Pons (tissue), 1 donor: ENCODE results near the gene MCM3AP.

Source experiments
- DNase-seq: peaks from one replicate; pipeline ENCODE4 v3.0.0-alpha.2; 2016; ENCODE audit warnings: low spot score

Gene MCM3AP

GRCh38 chr21:46285206-46285661 lies at the start of gene MCM3AP:
Gene MCM3AP (minus strand): TSS chr21:46285611. CDS start chr21:46285286, 325 bp downstream.
- DNase-seq: no peak

GRCh38 chr21:46334351-46335140 lies 49.1 kb upstream of the MCM3AP start:
- DNase-seq: no peak

DNA sequence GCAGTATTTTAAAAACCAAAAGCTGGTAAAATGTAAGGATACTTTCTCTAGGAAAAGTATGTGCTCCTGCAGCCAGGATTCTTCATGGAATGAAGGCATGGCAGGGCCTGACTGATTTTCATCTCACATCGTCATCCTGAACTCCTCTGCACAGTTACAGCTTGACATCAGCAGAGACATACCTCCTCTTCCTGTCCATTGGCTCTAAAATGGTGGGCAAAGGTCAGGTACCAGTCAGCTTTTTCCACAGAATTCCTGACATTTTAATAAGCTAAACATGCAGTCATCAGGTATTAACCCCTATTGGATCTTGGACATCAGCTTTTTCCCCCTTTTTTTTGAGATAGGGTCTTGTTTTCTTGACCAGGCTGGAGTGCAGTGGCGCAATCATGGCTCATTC lies 44.4 kb upstream of the MCM3AP start:
- no peak for DNase-seq

DNA sequence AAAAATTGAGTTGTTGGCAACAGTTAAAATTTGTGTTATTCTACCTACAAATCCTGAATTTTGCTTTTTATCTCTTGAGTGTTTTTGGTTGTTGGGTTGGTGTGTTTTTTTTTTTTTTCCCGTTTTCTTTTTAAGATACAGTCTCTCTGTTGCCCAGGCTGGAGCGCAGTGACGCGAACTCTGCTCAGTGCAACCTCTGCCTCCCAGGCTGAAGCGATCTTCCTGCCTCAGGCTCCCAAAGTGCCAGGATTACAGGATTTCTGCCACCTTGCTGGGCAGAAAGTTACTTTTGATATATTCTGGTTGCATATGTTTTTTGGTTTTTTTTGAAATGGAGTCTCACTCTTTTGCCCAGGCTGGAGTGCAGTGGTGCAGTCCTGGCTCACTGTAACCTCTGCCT lies 42.7 kb upstream of the MCM3AP start:
- no peak for DNase-seq

- no peak for DNase-seq
These were observed 42.3 kb upstream of the MCM3AP start for GRCh38 chr21:46327711-46328110.

DNA sequence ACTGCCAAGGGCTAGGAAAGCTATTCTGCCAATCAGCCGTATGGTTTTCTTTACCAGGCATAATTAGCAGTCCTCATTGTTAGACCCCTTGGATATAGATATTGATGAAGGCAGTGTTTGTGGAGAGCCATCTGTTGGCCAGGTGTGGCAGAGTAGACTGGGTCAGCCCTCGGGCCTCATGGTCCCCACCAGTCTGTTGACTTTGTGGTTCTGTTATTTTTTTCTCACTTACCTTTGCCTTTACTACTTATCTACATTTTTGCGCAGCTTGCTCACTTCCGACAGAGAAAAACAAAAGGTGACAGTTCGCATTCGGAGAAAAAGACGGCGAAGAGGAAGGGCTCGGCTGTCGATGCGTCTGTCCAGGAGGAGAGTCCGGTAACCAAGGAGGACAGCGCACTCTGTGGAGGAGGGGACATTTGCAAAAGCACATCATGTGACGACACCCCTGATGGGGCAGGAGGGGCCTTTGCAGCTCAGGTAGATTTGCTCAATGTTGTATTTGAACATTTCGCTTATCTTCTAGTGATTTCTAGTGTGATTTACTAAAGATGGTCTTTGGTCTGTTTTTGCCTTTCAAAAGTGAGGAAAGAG lies 40.8 kb upstream of the MCM3AP start:
- no peak for DNase-seq

DNA sequence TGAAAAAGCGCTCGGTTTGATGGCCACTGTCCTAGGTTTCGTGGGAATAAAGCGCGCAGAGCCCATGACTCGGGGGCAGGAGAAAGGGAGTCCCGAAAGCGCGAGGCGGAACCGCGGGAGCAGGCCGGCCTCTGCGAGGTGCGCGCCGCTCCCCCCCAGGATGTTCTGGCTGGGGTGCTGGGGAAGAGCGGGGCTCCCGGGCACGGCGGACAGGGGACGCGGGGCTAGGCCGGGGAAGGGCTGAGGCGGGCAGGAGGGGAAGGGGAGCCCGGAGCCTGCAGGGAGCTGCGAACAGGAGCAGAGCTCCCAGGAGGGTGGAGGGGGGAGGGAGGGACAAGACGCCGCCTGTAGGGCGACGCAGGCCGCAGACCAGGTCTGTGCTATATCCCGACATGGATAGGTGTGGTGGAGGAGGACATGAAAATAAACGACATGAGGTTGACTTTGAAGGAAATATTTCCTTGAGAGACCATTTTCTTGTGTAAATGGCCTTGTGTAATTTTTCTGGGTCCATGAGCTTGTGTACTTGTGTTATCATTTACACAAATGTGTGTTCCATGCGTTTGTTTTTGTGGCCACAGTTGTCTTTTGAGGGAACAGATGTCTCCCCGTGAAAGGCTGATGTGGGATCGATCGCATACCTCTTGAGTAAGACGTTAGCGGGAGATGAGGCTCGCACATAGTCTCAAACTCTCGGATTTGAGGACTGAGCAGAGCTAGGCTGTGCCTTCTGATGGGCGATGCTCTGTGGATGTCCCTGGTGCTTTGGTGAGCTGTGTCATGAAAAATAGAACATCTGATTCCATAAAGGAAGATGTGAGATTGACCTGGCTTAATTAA lies 39.9 kb upstream of the MCM3AP start:
- DNase-seq: peak; percentile 25

DNA sequence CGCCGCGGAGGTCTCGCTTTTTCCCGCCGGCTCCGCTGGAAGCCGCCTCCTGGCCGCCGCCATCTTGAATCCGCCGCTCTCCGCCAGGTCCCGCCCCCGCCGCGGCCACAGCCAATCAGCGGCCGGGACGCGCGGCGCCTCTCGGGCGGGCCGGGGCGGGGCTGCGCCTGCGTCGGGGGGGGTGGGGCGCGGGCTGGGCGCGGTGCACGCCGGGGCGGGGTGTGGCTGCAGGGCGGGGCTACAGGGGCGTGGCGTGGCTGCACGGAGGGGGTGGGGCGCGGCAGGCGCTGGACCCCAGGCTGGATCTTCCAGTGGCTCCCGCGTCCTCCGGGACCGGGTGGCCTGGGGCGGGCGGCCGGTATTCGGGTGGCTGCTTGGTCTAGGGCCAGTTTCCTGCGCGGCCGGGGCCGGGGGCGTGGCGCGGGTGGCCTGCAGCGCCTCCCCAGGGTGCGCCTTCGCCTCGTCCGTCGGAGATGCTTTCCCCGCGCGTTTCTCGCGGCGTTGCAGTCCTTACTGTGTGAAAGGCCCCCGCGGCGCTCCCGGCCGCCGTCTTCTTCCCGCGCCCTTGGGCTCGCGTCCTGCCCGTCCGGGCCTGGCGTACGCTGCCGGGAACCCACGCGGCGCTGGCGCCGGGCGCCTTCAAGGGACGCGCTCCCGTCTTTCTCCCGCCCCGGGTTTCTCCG lies 39.1 kb upstream of the MCM3AP start:
- DNase-seq: peak; percentile 60

GRCh38 chr21:46323710-46324389 lies 38.4 kb upstream of the MCM3AP start, which contains the start of the genes C21orf58 and PCNT:
Gene C21orf58 (minus strand): TSS chr21:46323870. CDS start chr21:46322738, 1,132 bp downstream.
Gene PCNT (plus strand): TSS chr21:46324156. CDS start chr21:46324229, 73 bp downstream.
- peak; percentile 94 for DNase-seq

- DNase-seq: peak; percentile 7
These were observed 37.9 kb upstream of the MCM3AP start for GRCh38 chr21:46323227-46323709.

DNA sequence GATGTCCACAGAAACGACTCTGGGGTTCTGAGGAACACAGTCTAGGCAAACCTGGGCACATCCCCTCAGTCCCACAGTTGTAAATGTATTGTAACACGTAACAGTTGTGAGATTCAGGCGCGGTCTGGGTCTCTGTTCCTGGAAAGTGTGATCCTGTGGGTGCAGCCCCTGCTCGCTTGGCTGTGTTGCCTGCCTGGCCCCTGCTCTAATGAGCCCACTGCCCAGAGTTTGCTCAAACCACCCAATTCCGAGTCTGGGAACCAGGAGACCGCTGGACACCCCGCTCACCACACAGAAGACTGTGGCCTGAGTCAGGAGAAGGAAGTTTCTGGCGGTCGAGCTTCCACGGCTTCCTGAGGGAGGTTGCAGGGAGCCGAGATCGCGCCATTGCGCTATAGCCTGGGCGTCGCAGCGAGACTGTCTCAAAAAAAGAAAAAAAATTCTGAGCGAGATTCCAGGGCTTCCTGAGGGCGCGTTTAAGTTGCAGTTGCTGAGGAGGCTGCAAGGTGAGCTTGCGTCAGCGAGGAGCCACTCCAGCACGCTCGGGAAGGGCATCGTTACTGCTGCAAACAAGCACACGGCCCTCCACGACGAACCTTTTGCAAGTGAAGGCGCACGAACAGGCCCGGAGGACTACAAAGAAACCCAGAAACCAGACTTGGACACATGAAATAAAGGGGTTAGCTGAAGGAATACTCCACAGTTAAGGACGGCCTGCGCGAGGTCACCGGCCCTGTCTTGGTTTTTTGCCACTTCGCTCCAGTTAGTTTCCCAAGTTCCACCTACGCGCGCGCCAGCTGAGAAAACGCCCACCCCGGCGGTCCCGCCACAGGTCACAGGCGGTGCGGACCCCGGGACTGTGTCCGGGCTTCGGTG lies 37.2 kb upstream of the MCM3AP start:
- no peak for DNase-seq

DNA sequence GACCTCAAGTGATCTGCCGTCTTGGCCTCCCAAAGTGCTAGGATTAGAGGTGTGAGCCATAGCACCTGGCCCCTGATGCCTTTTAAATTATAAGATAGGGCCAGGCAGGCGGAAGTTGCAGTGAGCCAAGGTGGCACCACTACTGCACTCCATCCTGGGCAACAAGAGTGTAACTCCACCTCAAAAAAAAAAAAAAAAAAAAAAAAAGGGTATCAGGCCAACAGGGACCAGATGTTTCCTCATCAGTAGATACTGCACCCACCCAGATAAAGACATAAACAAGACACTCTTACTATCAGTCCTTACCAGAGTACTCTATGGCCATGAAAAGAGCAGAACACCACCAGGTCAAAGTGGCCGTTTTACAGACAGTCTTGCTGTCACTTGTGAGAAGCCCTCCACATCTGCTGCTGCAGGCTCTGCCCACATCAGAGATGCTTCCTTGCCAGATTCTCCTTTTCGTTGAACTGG lies 35.0 kb upstream of the MCM3AP start:
- DNase-seq: no peak

GRCh38 chr21:46319186-46319585 lies 33.8 kb upstream of the MCM3AP start:
- no peak for DNase-seq

DNA sequence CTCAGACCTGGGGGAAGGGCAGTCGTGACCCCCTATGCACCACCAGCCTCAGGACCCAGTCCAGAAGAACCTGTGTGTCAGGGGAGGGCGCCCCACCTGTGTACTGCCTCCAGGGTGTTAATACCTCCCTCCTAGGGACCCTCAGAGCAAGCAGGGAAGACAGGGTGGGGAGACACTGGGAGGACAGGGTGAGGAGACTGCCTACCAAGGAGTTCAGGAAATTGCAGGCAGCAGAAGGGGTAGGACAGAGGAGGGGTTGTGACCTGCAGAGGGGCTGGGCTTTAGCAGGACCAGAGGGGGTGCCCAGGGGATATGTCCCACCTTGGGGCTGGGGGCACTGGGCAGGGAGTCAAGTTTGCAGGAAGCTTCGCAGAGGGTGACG lies 33.0 kb upstream of the MCM3AP start:
- DNase-seq: no peak

DNA sequence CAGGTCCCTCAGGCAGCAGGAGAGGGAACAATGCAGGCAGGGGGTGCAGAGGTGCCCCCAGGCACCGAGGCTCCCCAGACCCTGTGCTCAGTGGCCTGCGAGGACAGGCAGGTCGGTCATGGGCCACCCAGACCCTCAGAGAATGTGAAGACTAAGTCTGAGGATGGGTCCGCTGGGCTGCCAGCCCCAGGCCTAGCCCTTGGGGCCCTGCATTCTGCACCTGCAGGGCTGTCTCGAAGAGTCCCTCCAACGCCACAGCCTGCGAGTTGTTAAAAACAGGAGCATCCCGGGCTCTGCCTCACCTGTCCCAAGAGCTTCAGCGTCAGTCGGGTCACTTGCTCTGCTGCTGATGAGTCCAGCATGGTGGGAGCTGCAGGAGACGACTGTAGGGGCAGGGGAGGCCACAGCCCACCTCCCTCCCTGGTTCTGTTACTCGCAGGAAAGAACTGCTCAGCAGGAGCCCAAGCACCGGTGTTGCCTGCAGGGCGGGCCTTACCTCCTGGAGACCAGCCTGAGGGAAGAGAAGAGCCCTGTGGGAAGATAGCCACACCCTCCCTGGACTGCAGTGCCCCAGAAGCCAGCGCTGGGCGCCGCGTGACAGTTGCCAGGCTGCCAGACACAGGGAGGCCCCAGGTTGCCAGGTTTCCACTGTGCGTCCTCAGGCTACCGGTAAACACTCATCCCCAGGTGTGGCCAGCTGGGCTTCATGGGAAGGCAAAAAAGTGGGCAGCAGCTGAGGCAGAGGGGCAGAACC lies 32.5 kb upstream of the MCM3AP start:
- DNase-seq: no peak

DNA sequence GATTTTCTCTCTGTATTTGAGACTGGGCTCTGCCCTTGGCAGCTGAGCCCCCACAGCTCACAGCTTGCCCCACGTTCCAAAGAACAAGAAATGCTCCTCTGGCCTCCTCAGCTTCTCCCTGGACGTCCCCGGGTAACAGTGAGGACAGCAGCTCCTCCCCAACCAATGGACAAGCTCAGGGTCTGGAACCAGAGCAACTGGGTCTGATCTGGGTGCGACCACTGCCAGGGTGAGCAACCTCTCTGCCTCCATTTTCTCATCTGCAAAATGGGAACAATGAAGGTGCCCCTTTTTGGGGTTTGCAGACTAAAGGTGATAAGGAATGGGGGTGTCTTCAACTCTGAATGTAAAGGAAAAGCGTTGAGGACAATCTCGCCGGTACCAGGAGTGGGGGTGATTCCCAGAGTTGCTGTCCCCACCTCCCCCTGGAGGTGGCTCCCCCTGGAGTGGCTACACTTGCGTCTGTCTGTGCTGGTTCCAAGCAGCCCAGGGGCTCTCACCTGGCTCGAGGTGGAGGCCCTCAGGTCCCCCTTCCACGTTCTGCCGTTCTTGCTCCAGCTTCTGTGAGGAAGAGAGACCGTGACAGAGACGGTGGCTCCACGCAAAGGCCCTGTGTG lies 31.4 kb upstream of the MCM3AP start:
- no peak for DNase-seq

DNA sequence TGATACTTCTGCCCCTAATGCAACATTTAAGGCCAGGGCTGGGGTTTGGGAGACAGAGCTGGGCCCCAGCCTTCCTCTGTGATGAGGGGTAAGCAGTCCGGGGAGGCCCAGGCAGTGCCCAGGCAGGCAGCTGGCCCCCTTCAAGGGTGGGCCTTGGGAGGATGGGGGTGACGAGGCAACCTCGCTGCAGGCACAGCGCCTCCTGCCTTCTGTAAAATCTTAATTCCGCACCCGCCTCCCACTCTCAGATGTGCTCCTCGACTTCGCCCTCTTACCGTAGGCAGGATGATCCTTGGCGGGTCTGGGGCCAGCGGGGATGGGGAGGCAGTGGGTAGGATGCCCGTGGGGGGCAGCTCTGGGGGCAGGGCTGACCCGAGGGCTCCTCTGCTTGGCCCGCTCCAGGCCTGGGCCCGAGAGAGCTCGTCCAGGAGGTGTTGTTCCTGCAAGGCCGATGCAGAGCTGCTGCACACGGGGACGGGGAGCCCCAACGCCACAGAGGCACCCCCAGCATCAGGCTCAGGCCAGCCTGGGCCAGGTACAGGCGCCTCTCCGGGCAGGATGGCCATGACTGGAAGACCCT lies 29.1 kb upstream of the MCM3AP start:
- no peak for DNase-seq

GRCh38 chr21:46312949-46313348 lies 27.5 kb upstream of the MCM3AP start:
- DNase-seq: no peak
